GM18505 (cell line): ENCODE results near the gene SLC30A5.

Source experiments
- ATAC-seq: cut with Tn5 transposase; IDR thresholded peaks from one replicate; pipeline ENCODE4 v1.9.1; 2021; ENCODE audit not compliant: unreplicated experiment
- POLR2A ChIP-seq: IDR thresholded peaks from 4 replicates; pipeline ENCODE4 v1.6.1; 2011; ENCODE audit warnings: borderline replicate concordance; ENCODE audit not compliant: insufficient read depth, insufficient read length; ENCODE audit errors: extremely low read depth

The SLC30A5 gene

GRCh38 chr5:69167493-69167855, 73.7 kb downstream of the SLC30A5 start:
- TF ChIP-seq POLR2A: no peak
- ATAC-seq: no peak

GRCh38 chr5:69167929-69168328, 74.1 kb downstream of the SLC30A5 start:
- TF ChIP-seq POLR2A: no peak
- no peak for ATAC-seq

- TF ChIP-seq POLR2A: no peak
- no peak for ATAC-seq
Observed at GRCh38 chr5:69170495-69170894, 76.7 kb downstream of the SLC30A5 start.

- no peak for ATAC-seq
- TF ChIP-seq POLR2A: no peak
Observed at GRCh38 chr5:69170969-69171368, 77.2 kb downstream of the SLC30A5 start.
